GM10266 (cell line): Measurements from ENCODE around the gene PRPF6.

Source experiments
- DNase-seq: peaks from one replicate; pipeline ENCODE4 v3.0.0; 2012; ENCODE audit errors: extremely low spot score
- CTCF ChIP-seq: IDR thresholded peaks from 2 replicates; pipeline ENCODE4 v1.5.1; 2012; ENCODE audit warnings: mild to moderate bottlenecking, low read depth; ENCODE audit not compliant: control insufficient read depth, insufficient read depth; ENCODE audit errors: missing control alignments

The PRPF6 gene

GRCh38 chr20:63979557-63980316 is 1.2 kb upstream of the PRPF6 start, which contains the start of gene SAMD10:
SAMD10 (minus strand) TSS chr20:63979642; CDS start chr20:63979467, 175 bp downstream.
- peak; percentile 94 for DNase-seq
- no peak for TF ChIP-seq CTCF

DNA sequence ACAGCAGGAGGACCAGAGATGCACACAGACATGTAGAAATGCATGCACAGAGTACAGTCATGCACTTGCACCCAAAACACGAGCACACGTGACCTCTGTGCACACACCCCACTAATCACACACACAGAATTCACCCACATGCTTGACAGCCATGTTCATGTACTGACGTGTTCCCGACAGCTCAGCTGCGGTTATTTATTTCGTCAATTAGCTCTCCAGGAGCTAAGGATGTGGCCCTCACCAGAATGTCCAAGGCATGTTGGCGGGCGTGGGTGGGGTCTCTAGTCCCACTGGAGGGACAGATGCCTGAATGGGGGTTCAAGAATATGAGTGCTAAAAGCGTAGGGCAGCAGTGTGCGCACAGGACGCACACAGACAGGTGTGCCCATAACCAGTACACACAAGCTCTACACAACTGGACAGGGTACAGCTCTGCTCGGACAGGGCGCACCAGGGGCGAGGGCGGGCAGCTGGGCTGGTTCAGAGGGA is 571 bp upstream of the PRPF6 start:
- no peak for TF ChIP-seq CTCF

GRCh38 chr20:63982937-63983336 is 2.0 kb downstream of the PRPF6 start:
- no peak for TF ChIP-seq CTCF
- DNase-seq: peak; percentile 6

More for the DNA sequence above, 571 bp upstream of the PRPF6 start:
- peak; percentile 70 for DNase-seq

DNA sequence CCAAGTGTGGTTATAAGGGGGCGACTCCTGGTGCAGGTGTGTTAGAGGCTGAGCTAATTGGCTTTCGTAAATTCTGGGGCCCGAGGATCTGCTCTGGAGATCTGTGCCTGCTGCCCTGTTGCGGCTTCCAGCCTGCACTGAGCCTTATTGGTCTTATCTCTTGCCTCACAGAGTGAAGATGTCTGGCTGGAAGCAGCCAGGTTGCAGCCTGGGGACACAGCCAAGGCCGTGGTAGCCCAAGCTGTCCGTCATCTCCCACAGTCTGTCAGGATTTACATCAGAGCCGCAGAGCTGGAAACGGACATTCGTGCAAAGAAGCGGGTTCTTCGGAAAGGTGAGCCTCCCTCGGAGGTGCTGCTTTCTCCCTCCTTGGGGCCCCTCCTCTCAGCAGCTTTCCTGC is 20.0 kb downstream of the PRPF6 start:
- no peak for TF ChIP-seq CTCF
- no peak for DNase-seq

DNA sequence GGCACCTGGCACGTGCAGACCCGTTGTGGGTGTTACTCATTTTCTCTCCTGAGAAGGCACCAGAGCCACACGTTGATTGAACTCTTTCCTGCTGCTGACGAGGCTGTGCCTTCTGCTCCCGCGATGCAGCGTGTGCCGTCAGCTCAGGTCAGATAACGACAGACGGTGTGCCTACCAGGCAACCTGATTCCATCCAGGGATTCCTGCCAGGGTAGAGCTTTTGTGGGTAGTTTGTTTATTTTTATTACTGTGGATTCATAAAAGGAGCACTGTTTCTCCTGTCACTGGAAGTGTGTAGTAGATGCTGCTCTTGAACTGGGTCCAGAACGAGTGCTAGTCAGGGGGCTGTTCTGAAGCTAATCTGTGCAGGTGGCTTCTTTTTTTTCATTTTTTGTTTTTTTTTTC is 20.7 kb downstream of the PRPF6 start:
- no peak for TF ChIP-seq CTCF
- no peak for DNase-seq

GRCh38 chr20:64003960-64004725 is 23.2 kb downstream of the PRPF6 start:
- DNase-seq: no peak
- TF ChIP-seq CTCF: no peak
